MCF 10A (cell line): ENCODE data around the gene PMEPA1. TPM values are rescaled to one million over a fixed set of nuclear protein-coding genes. Genes with fewer than 3 reads are reported as not detected.

ENCODE experiments used
- BruUV-seq: library from RNA; stranded (reverse); fragments of 400-500 nt; replicated peaks from 2 replicates; lab custom pipeline; 2021; lab: Mats Ljungman, UMichigan
- CTCF ChIA-PET: fragments of 300-600 bp; sonication (Branson Sonifier 250); formaldehyde crosslinking; extraction: SDS; loops from one replicate; lab custom pipeline; 2021; ENCODE audit warnings: antibody characterized with exemption, inconsistent platforms; lab: Yijun Ruan, JAX
- POLR2A ChIA-PET: fragments of 300-600, 350-650 bp; sonication (Branson Sonifier 250); formaldehyde crosslinking; extraction: SDS; loops from one replicate; lab custom pipeline; 2020; ENCODE audit warnings: antibody characterized with exemption, inconsistent platforms; lab: Yijun Ruan, JAX
- DNase-seq: peaks from one replicate; pipeline ENCODE4 v3.0.0-alpha.2; 2018; ENCODE audit not compliant: unreplicated experiment
- H3K27ac Mint-ChIP-seq: one replicate; pipeline ENCODE4 v1.8.0; 2022; ENCODE audit warnings: mild to moderate bottlenecking, low read depth, mixed read lengths; ENCODE audit not compliant: unreplicated experiment
- H3K27me3 Mint-ChIP-seq: one replicate; pipeline ENCODE4 v1.8.0; 2022; ENCODE audit warnings: mixed read lengths; ENCODE audit not compliant: insufficient read depth, unreplicated experiment
- H3K36me3 Mint-ChIP-seq: one replicate; pipeline ENCODE4 v1.8.0; 2022; ENCODE audit warnings: mild to moderate bottlenecking, moderate library complexity, mixed read lengths; ENCODE audit not compliant: insufficient read depth, unreplicated experiment
- H3K4me1 Mint-ChIP-seq: one replicate; pipeline ENCODE4 v1.8.0; 2022; ENCODE audit warnings: mixed read lengths; ENCODE audit not compliant: insufficient read depth, unreplicated experiment
- H3K4me3 Mint-ChIP-seq: one replicate; pipeline ENCODE4 v1.8.0; 2022; ENCODE audit warnings: mild to moderate bottlenecking, moderate library complexity, mixed read lengths; ENCODE audit not compliant: unreplicated experiment
- H3K9me3 Mint-ChIP-seq: one replicate; pipeline ENCODE4 v1.8.0; 2022; ENCODE audit warnings: mixed read lengths; ENCODE audit not compliant: unreplicated experiment
- CTCF ChIP-seq: fragments of 200-600 bp; IDR thresholded peaks from one replicate; pipeline ENCODE4 v1.8.0; 2022; ENCODE audit warnings: antibody characterized with exemption, mild to moderate bottlenecking; ENCODE audit not compliant: unreplicated experiment
- intact Hi-C: fragments of 100-400 bp; cut with micrococcal nuclease; formaldehyde crosslinking; loops from 2 replicates; pipeline ENCODE4 v1.14.1; 2022
- total RNA-seq: library from RNA; stranded (reverse); gene quantifications from 2 replicates; pipeline ENCODE4 v1.2.3, GENCODE V29; 2022

PMEPA1 gene
- total RNA-seq, 1 experiment from 2014 or later: 68.5 TPM

DNA sequence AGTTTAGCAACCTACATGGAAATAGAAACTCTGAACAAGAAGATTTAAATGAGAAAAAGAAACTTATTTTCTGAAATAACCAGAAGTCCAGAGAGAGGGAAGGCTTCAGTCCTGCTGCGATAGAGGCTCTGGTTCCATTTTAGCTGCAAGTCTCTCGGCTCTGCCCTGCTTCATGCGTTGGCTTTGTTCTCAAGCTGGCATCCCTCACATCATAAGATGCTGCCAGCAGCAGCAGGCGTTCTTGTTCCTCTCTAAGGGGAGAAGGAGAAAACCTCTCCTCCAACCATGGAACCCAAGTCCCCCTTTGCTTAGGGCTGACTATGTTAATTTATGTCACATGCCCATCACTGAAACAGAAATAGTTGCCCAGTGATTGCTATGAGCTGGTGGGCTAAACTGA lies 46.4 kb upstream of the PMEPA1 start:
- no TSS peak for BruUV-seq
- CTCF ChIA-PET: interaction anchor here (0.6 kb wide), 1 partner anchor 94 kb away, joined by 3 read pairs; no protein-coding TSS in a partner anchor
- no peaks in the 10 kb centered on the region for H3K36me3 Mint-ChIP-seq
- DNase-seq: no peak
- POLR2A ChIA-PET: no interaction called here
- no peak overlapping the region for H3K27ac Mint-ChIP-seq
- no peaks in the 10 kb centered on the region for H3K4me1 Mint-ChIP-seq
- no peak for TF ChIP-seq CTCF
- intact Hi-C loops: no loop called here
- no peak overlapping the region for H3K4me3 Mint-ChIP-seq
- no peaks in the 10 kb centered on the region for H3K9me3 Mint-ChIP-seq
- peaks cover 28% of the 10 kb centered on the region for H3K27me3 Mint-ChIP-seq

DNA sequence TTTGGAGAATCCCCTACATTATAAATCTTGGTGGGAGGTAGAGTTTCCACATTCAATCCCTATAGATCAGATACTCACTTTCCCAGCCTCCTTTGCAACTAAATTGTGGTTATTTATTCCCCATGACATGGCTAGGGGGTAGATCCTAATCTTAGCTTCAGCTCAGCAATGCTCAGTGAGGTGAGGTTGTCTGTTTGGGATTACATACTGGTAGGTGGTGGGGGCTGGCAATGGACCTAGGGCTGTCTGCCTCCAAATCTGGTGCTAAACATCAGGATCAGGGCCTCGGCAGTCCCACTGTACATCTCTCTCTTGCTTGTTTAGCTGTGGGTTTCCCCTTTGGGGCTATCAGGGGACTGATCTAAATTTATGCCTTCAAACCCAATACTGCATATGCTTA lies 45.8 kb upstream of the PMEPA1 start:
- peaks cover 26% of the 10 kb centered on the region for H3K27me3 Mint-ChIP-seq
- ChIA-PET POLR2A (no interaction called here), CTCF (interaction anchor here (0.6 kb wide), 2 partner anchors 11 to 95 kb away, joined by 3 to 4 read pairs; no protein-coding TSS in a partner anchor)
- H3K36me3 Mint-ChIP-seq: no peaks in the 10 kb centered on the region
- H3K4me3 Mint-ChIP-seq: no peak overlapping the region
- DNase-seq: no peak
- intact Hi-C loops: no loop called here
- no peak for TF ChIP-seq CTCF
- H3K9me3 Mint-ChIP-seq: no peaks in the 10 kb centered on the region
- H3K4me1 Mint-ChIP-seq: no peaks in the 10 kb centered on the region
- BruUV-seq: no TSS peak
- no peak overlapping the region for H3K27ac Mint-ChIP-seq

- ChIA-PET CTCF (interaction anchor here (1.0 kb wide), 1 partner anchor 11 kb away, joined by 3 read pairs; no protein-coding TSS in a partner anchor), POLR2A (interaction anchor here (0.7 kb wide), 2 partner anchors 35 to 1390 kb away, joined by 3 to 5 read pairs; no protein-coding TSS in a partner anchor)
- TF ChIP-seq CTCF: no peak
- intact Hi-C loops: no loop called here
- H3K27me3 Mint-ChIP-seq: peaks cover 16% of the 10 kb centered on the region
- DNase-seq: no peak
- H3K4me3 Mint-ChIP-seq: no peak overlapping the region
- H3K27ac Mint-ChIP-seq: no peak overlapping the region
- no TSS peak for BruUV-seq
- no peaks in the 10 kb centered on the region for H3K9me3 Mint-ChIP-seq
- H3K36me3 Mint-ChIP-seq: no peaks in the 10 kb centered on the region
- peaks cover 2% of the 10 kb centered on the region for H3K4me1 Mint-ChIP-seq
Measured at GRCh38 chr20:57754190-57754589, 44.4 kb upstream of the PMEPA1 start.

GRCh38 chr20:57753332-57754164 lies 43.7 kb upstream of the PMEPA1 start:
- ChIA-PET POLR2A (no interaction called here), CTCF (interaction anchor here (1.0 kb wide), 1 partner anchor 12 kb away, joined by 3 read pairs; no protein-coding TSS in a partner anchor)
- no peak overlapping the region for H3K4me3 Mint-ChIP-seq
- peaks cover 16% of the 10 kb centered on the region for H3K27me3 Mint-ChIP-seq
- H3K27ac Mint-ChIP-seq: no peak overlapping the region
- no TSS peak for BruUV-seq
- no peak for TF ChIP-seq CTCF
- intact Hi-C loops: no loop called here
- H3K36me3 Mint-ChIP-seq: no peaks in the 10 kb centered on the region
- H3K9me3 Mint-ChIP-seq: no peaks in the 10 kb centered on the region
- H3K4me1 Mint-ChIP-seq: peaks cover 8% of the 10 kb centered on the region
- DNase-seq: no peak
